ENCODE data around the gene MT1G. TPM values are rescaled to one million over a fixed set of nuclear protein-coding genes. Genes with fewer than 3 reads are reported as not detected.

Gene MT1G
- total and polyA plus RNA-seq, 3 experiments from 2014 or later: 41.0 to 46.8 TPM; not detected in 1

GRCh38 chr16:56684256-56684925 lies 16.5 kb upstream of the MT1G start:
- H3K36me3 ChIP-seq (ENCODE audit: insufficient read depth, low read length): no peaks in the 10 kb centered on the region
- peaks cover 3 to 6% (median 6%) of the 10 kb centered on the region in 3 donors for H3K36me3 Mint-ChIP-seq
- peaks cover 26 to 29% (median 27%) of the 10 kb centered on the region in 3 donors for H3K4me1 Mint-ChIP-seq
- no peaks in the 10 kb centered on the region for H3K27me3 ChIP-seq (ENCODE audit: insufficient read depth, low read length, poor library complexity, severe bottlenecking)
- H3K27ac Mint-ChIP-seq: peak overlapping the region in 2 of 8 donors; percentile 15 to 66
- no peaks in the 10 kb centered on the region for H3K27me3 Mint-ChIP-seq
- peaks cover 17% of the 10 kb centered on the region for H3K4me1 ChIP-seq (ENCODE audit: insufficient read depth, low read length)
- DNase-seq: no peak
- H3K9me3 ChIP-seq (ENCODE audit: low read length): no peaks in the 10 kb centered on the region
- H3K27ac ChIP-seq (ENCODE audit: low read depth, low read length): no peak overlapping the region
- ChIA-PET POLR2A (no interaction called here), CTCF (interaction anchor here (1.3 kb wide), 1 partner anchor 107 kb away, joined by 3 read pairs; no protein-coding TSS in a partner anchor)
- H3K4me3 ChIP-seq (ENCODE audit: low read length): no peak overlapping the region
- H3K4me3 Mint-ChIP-seq: peak overlapping the region in 6 of 7 donors; percentile 61 to 97 (median 96)
- peaks cover 0 to 3% (median 0%) of the 10 kb centered on the region in 5 donors for H3K9me3 Mint-ChIP-seq

- H3K9me3 Mint-ChIP-seq: peaks cover 0 to 3% (median 0%) of the 10 kb centered on the region in 5 donors
- H3K27me3 Mint-ChIP-seq: no peaks in the 10 kb centered on the region
- peak overlapping the region in 5 of 8 donors; percentile 41 to 90 (median 66) for H3K27ac Mint-ChIP-seq
- Histone ChIP-seq H3K36me3 (ENCODE audit: insufficient read depth, low read length) (no peaks in the 10 kb centered on the region), H3K27ac (ENCODE audit: low read depth, low read length) (no peak overlapping the region), H3K9me3 (ENCODE audit: low read length) (no peaks in the 10 kb centered on the region), H3K27me3 (ENCODE audit: insufficient read depth, low read length, poor library complexity, severe bottlenecking) (no peaks in the 10 kb centered on the region), H3K4me3 (ENCODE audit: low read length) (peak overlapping the region; percentile 86), H3K4me1 (ENCODE audit: insufficient read depth, low read length) (peaks cover 17% of the 10 kb centered on the region)
- no peak for DNase-seq
- POLR2A ChIA-PET: interaction anchor here (0.7 to 1.9 kb wide), 7 partner anchors 26 to 412 kb away, joined by 3 to 10 read pairs (median 6); partner anchors contain the start of genes HERPUD1, MT1E, MT1F and MT2A
- CTCF ChIA-PET: interaction anchor here (1.3 to 1.9 kb wide), 5 partner anchors 10 to 106 kb away, joined by 3 to 7 read pairs (median 4); no protein-coding TSS in a partner anchor
- peaks cover 3 to 6% (median 6%) of the 10 kb centered on the region in 3 donors for H3K36me3 Mint-ChIP-seq
- peak overlapping the region; percentile 94 to 98 (median 97) for H3K4me3 Mint-ChIP-seq
- H3K4me1 Mint-ChIP-seq: peaks cover 26 to 29% (median 27%) of the 10 kb centered on the region in 3 donors
Observed at GRCh38 chr16:56683424-56684172, 15.7 kb upstream of the MT1G start.

GRCh38 chr16:56682703-56683397 lies 15.0 kb upstream of the MT1G start:
- peaks cover 26 to 29% (median 27%) of the 10 kb centered on the region in 3 donors for H3K4me1 Mint-ChIP-seq
- Histone ChIP-seq H3K4me3 (ENCODE audit: low read length) (peak overlapping the region; percentile 86), H3K4me1 (ENCODE audit: insufficient read depth, low read length) (peaks cover 17% of the 10 kb centered on the region), H3K9me3 (ENCODE audit: low read length) (no peaks in the 10 kb centered on the region), H3K27me3 (ENCODE audit: insufficient read depth, low read length, poor library complexity, severe bottlenecking) (no peaks in the 10 kb centered on the region), H3K36me3 (ENCODE audit: insufficient read depth, low read length) (no peaks in the 10 kb centered on the region), H3K27ac (ENCODE audit: low read depth, low read length) (peak overlapping the region; percentile 70)
- CTCF ChIA-PET: interaction anchor here (1.3 to 1.9 kb wide), 6 partner anchors 9 to 106 kb away, joined by 3 to 7 read pairs (median 4); no protein-coding TSS in a partner anchor
- peak overlapping the region; percentile 94 to 98 (median 97) for H3K4me3 Mint-ChIP-seq
- H3K9me3 Mint-ChIP-seq: peaks cover 0 to 3% (median 0%) of the 10 kb centered on the region in 5 donors
- POLR2A ChIA-PET: interaction anchor here (0.7 to 1.9 kb wide), 10 partner anchors 19 to 249 kb away, joined by 3 to 7 read pairs (median 4); partner anchors contain the start of genes HERPUD1, MT1E, MT1F and MT2A
- H3K36me3 Mint-ChIP-seq: peaks cover 3 to 6% (median 6%) of the 10 kb centered on the region in 3 donors
- no peaks in the 10 kb centered on the region for H3K27me3 Mint-ChIP-seq
- peak overlapping the region; percentile 90 to 98 (median 97) for H3K27ac Mint-ChIP-seq
- no peak for DNase-seq

GRCh38 chr16:56681939-56682702 lies 14.3 kb upstream of the MT1G start, which contains the start of gene MT1X:
Gene MT1X (plus strand): TSS chr16:56682470. CDS start chr16:56682541, 71 bp downstream.
- H3K36me3 Mint-ChIP-seq: peaks cover 3 to 6% (median 6%) of the 10 kb centered on the region in 3 donors
- no peaks in the 10 kb centered on the region for H3K27me3 Mint-ChIP-seq
- peaks cover 0 to 3% (median 0%) of the 10 kb centered on the region in 5 donors for H3K9me3 Mint-ChIP-seq
- Histone ChIP-seq H3K9me3 (ENCODE audit: low read length) (no peaks in the 10 kb centered on the region), H3K4me3 (ENCODE audit: low read length) (peak within 1 kb of the TSS; percentile 86), H3K4me1 (ENCODE audit: insufficient read depth, low read length) (peaks cover 17% of the 10 kb centered on the region), H3K27ac (ENCODE audit: low read depth, low read length) (peak within 1 kb of the TSS; percentile 70), H3K36me3 (ENCODE audit: insufficient read depth, low read length) (no peaks in the 10 kb centered on the region), H3K27me3 (ENCODE audit: insufficient read depth, low read length, poor library complexity, severe bottlenecking) (no peaks in the 10 kb centered on the region)
- CTCF ChIA-PET: interaction anchor here (1.3 to 1.9 kb wide), 5 partner anchors 9 to 38 kb away, joined by 3 to 7 read pairs (median 4); no protein-coding TSS in a partner anchor
- DNase-seq: peak; percentile 72 to 93 (median 86)
- peaks cover 26 to 29% (median 27%) of the 10 kb centered on the region in 3 donors for H3K4me1 Mint-ChIP-seq
- POLR2A ChIA-PET: interaction anchor here (0.7 to 1.9 kb wide), 10 partner anchors 20 to 250 kb away, joined by 3 to 7 read pairs (median 4); partner anchors contain the start of genes HERPUD1, MT1E, MT1F and MT2A
- H3K27ac Mint-ChIP-seq: peak within 1 kb of the TSS; percentile 90 to 98 (median 97)
- peak within 1 kb of the TSS; percentile 94 to 98 (median 97) for H3K4me3 Mint-ChIP-seq

- Histone ChIP-seq H3K36me3 (ENCODE audit: insufficient read depth, low read length) (no peaks in the 10 kb centered on the region), H3K4me3 (ENCODE audit: low read length) (no peak overlapping the region), H3K27ac (ENCODE audit: low read depth, low read length) (no peak overlapping the region), H3K4me1 (ENCODE audit: insufficient read depth, low read length) (peaks cover 21% of the 10 kb centered on the region), H3K27me3 (ENCODE audit: insufficient read depth, low read length, poor library complexity, severe bottlenecking) (no peaks in the 10 kb centered on the region), H3K9me3 (ENCODE audit: low read length) (no peaks in the 10 kb centered on the region)
- Mint-ChIP-seq H3K4me1 (peaks cover 37 to 41% (median 38%) of the 10 kb centered on the region in 3 donors), H3K4me3 (peak overlapping the region in 1 of 7 donors; percentile 0), H3K36me3 (peaks cover 0 to 3% (median 3%) of the 10 kb centered on the region in 3 donors), H3K27me3 (peaks cover 0 to 5% of the 10 kb centered on the region in 2 donors), H3K9me3 (no peaks in the 10 kb centered on the region), H3K27ac (peak overlapping the region in 4 of 8 donors; percentile 19 to 75 (median 38))
- DNase-seq: no peak
- ChIA-PET CTCF (no interaction called here), POLR2A (no interaction called here)
Observed at GRCh38 chr16:56679818-56680217, 12.0 kb upstream of the MT1G start.

GRCh38 chr16:56679078-56679730 lies 11.3 kb upstream of the MT1G start:
- Histone ChIP-seq H3K27me3 (ENCODE audit: insufficient read depth, low read length, poor library complexity, severe bottlenecking) (no peaks in the 10 kb centered on the region), H3K4me1 (ENCODE audit: insufficient read depth, low read length) (peaks cover 21% of the 10 kb centered on the region), H3K9me3 (ENCODE audit: low read length) (no peaks in the 10 kb centered on the region), H3K4me3 (ENCODE audit: low read length) (no peak overlapping the region), H3K36me3 (ENCODE audit: insufficient read depth, low read length) (no peaks in the 10 kb centered on the region), H3K27ac (ENCODE audit: low read depth, low read length) (no peak overlapping the region)
- no peak for DNase-seq
- Mint-ChIP-seq H3K4me3 (peak overlapping the region in 1 of 7 donors; percentile 0), H3K27ac (peak overlapping the region in 1 of 8 donors; percentile 51), H3K9me3 (no peaks in the 10 kb centered on the region), H3K27me3 (peaks cover under 1 to 5% of the 10 kb centered on the region in 2 donors), H3K36me3 (peaks cover 0 to 3% (median 1%) of the 10 kb centered on the region in 3 donors), H3K4me1 (peaks cover 34 to 36% (median 34%) of the 10 kb centered on the region in 3 donors)
- ChIA-PET POLR2A (no interaction called here), CTCF (interaction anchor here (3.8 kb wide), 1 partner anchor 23 kb away, joined by 21 read pairs; no protein-coding TSS in a partner anchor)
